Adrenal gland (tissue), 12 donors: Measurements from ENCODE around the gene NDUFAF8. TPM values are rescaled to one million over a fixed set of nuclear protein-coding genes. Genes with fewer than 3 reads are reported as not detected.
A peak's percentile ranks its signal among the peaks of the same experiment; 100 is the strongest.

Experiments
- DNase-seq, 7 donors: peaks; one replicate each; pipeline ENCODE4 v3.0.0-alpha.2; 2019 to 2020
- H3K27ac ChIP-seq, 5 donors: fragments of 200-600 bp; sonication (generic) in 4 of 5; 1 replicate in 3 of 5; 2 replicates in 2 of 5; pipeline versions ENCODE4 v1.5.1 to v1.8.0; 2016 to 2020; ENCODE audit warnings: mild to moderate bottlenecking in 1 of 5
- H3K27me3 ChIP-seq: fragments of 200-600 bp; 2 replicates; pipeline ENCODE4 v1.8.0; 2021
- H3K36me3 ChIP-seq, 2 donors: fragments of 200-600 bp; replicated peaks in 1 of 2; 1 replicate in 1 of 2; 2 replicates in 1 of 2; pipeline versions ENCODE4 v1.5.1 to v1.8.0; 2018 to 2022
- H3K4me1 ChIP-seq, 2 donors: fragments of 200-600 bp; replicated peaks in 1 of 2; 1 replicate in 1 of 2; 2 replicates in 1 of 2; pipeline versions ENCODE4 v1.5.1 to v1.8.0; 2018 to 2021
- H3K4me3 ChIP-seq, 4 donors: fragments of 200-600 bp; sonication (generic) in 3 of 4; one replicate each; pipeline ENCODE4 v1.5.1; 2016 to 2018
- H3K9me3 ChIP-seq, 3 donors: fragments of 200-600 bp; sonication (generic) in 1 of 3; replicated peaks in 1 of 3; 1 replicate in 2 of 3; 2 replicates in 1 of 3; pipeline versions ENCODE4 v1.5.1 to v1.8.0; 2016 to 2021
- POLR2A ChIP-seq, 2 donors: fragments of 450-650 bp; IDR thresholded peaks; one replicate each; pipeline ENCODE4 v1.6.1; 2017; ENCODE audit warnings: antibody characterized with exemption in 2 of 2, mild to moderate bottlenecking in 2 of 2, moderate library complexity in 1 of 2
- WGBS, 4 donors: extraction: QIAGEN DNeasy Blood & Tissue Kit in 2 of 4; methylation state at CpG; one replicate each; pipeline versions ENCODE4 v1.1.5 to v1.1.7; 2013 to 2017; 5-methylcytosine and 5-hydroxymethylcytosine counted together
- intact Hi-C, 2 donors: fragments of 100-400 bp; cut with DNase I; formaldehyde crosslinking; loops; one replicate each; pipeline versions ENCODE4 v1.14.1 to v1.15.0; 2022 to 2023
- polyA plus RNA-seq, 3 donors: library from polyadenylated mRNA; stranded (reverse); fragments of 200-250 nt in 2 of 3; fragments of 350-450 nt in 1 of 3; fragmentation: Illumina TruSeq in 1 of 3; extraction: RNeasy Lipid Tissue Mini Kit (QIAGEN cat#74804) in 1 of 3; gene quantifications; one replicate each; pipeline ENCODE4 v1.2.3, GENCODE V29; 2013 to 2014
- total RNA-seq, 9 donors: library from RNA; depleted of rRNA in 4 of 9; stranded (reverse); fragments of >200 nt in 4 of 9; fragments of 120-200 nt in 1 of 9; fragmentation: NEBNext Ultra II Directional in 1 of 9; extraction: Animal tissue kit (Norgen Biotek cat#: 25700) in 1 of 9; gene quantifications; one replicate each; pipeline versions ENCODE4 v1.1.0 to v1.2.4, GENCODE V29; 2013 to 2023
- TF ChIP-seq, protein P1 (sequence below), 6 experiments: fragments of 450-650 bp in 4 of 6; fragments of 200-600 bp in 2 of 6; sonication (generic) in 1 of 6; IDR thresholded peaks; 1 replicate in 5 of 6; 2 replicates in 1 of 6; pipeline versions ENCODE4 v1.5.1 to v1.8.0; 2016 to 2021; ENCODE audit warnings: antibody characterized with exemption in 6 of 6, mild to moderate bottlenecking in 2 of 6, moderate library complexity in 1 of 6
- donor health status: healthy with polysubstance abuse.
- donor health status: Bipolar disorder and iron deficiency.
- donor health status: DM: yes; HTN: yes; CAD: no.
- donor health status: DM: no; HTN: no; CAD: no.
- donor health status: DM: no; HTN: no; CAD: no.
- donor health status: DM: yes; HTN: yes; CAD: no.

Gene NDUFAF8
- total and polyA plus RNA-seq, 12 donors, result 25.3 to 106 (median 49.6) TPM

DNA sequence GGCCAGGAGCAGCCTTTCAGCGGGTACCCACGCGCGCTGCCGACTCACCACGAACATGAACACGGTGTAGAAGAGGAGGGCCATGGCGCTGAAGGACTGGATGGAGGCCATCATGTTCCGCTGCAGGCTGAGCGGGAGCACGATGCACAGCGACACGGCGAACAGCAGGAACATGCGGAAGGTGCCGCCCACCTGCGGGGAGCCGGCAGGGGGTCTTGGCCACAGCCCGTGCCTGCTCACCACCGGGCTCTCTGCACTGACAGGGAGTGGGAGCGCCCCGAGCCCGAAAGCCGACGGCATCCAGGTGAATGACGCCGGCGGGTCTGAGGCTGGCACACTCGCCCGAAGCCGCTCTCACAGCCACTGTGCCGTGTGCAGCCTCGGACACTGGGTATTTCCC is 43.0 kb downstream of the NDUFAF8 start:
- Histone ChIP-seq H3K27me3 (no peaks in the 10 kb centered on the region), H3K4me3 (no peak overlapping the region), H3K9me3 (no peaks in the 10 kb centered on the region), H3K27ac (no peak overlapping the region), H3K4me1 (peaks cover 0 to 26% of the 10 kb centered on the region in 2 donors), H3K36me3 (peaks cover 0 to 47% of the 10 kb centered on the region in 2 donors)
- intact Hi-C loops, result no loop called here
- TF ChIP-seq, protein P1, sequence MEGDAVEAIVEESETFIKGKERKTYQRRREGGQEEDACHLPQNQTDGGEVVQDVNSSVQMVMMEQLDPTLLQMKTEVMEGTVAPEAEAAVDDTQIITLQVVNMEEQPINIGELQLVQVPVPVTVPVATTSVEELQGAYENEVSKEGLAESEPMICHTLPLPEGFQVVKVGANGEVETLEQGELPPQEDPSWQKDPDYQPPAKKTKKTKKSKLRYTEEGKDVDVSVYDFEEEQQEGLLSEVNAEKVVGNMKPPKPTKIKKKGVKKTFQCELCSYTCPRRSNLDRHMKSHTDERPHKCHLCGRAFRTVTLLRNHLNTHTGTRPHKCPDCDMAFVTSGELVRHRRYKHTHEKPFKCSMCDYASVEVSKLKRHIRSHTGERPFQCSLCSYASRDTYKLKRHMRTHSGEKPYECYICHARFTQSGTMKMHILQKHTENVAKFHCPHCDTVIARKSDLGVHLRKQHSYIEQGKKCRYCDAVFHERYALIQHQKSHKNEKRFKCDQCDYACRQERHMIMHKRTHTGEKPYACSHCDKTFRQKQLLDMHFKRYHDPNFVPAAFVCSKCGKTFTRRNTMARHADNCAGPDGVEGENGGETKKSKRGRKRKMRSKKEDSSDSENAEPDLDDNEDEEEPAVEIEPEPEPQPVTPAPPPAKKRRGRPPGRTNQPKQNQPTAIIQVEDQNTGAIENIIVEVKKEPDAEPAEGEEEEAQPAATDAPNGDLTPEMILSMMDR (IDR thresholded peaks at IDR 0.05), result no peak
- TF ChIP-seq POLR2A (IDR thresholded peaks at IDR 0.05), result no peak
- DNase-seq, result no peak
- 95 to 98% (median 96%) methylated on average over 13 to 33 of the region's 33 CpGs for WGBS, 4 donors

DNA sequence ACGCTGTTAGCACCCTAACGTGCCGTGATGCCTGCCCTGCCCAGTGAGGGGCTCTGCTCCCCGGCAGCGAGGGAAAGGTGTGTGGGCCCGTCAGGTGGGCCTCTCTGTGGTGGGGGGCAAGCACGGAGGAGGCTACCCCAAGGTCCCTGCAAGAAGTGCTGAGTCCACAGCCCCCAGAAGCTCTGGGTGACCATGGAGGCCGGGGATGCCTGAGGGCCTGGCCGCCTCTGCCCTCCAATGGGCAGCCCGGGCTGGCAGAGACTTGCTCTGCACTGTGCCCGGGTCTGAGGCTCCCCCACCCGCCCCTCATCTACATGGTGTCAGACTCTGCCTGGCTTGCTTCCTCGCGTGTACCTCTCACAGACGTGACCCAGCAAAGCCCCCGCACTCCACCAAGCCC is 43.8 kb downstream of the NDUFAF8 start:
- Histone ChIP-seq H3K4me1 (peaks cover 0 to 33% of the 10 kb centered on the region in 2 donors), H3K36me3 (peaks cover 0 to 53% of the 10 kb centered on the region in 2 donors), H3K27me3 (no peaks in the 10 kb centered on the region), H3K9me3 (no peaks in the 10 kb centered on the region), H3K27ac (no peak overlapping the region), H3K4me3 (no peak overlapping the region)
- DNase-seq, result no peak
- TF ChIP-seq, protein P1 (IDR thresholded peaks at IDR 0.05), result no peak
- no peak for TF ChIP-seq POLR2A (IDR thresholded peaks at IDR 0.05)
- intact Hi-C loops, result no loop called here
- WGBS, 4 donors, result 90 to 100% (median 95%) methylated on average over 1 to 16 of the region's 16 CpGs

DNA sequence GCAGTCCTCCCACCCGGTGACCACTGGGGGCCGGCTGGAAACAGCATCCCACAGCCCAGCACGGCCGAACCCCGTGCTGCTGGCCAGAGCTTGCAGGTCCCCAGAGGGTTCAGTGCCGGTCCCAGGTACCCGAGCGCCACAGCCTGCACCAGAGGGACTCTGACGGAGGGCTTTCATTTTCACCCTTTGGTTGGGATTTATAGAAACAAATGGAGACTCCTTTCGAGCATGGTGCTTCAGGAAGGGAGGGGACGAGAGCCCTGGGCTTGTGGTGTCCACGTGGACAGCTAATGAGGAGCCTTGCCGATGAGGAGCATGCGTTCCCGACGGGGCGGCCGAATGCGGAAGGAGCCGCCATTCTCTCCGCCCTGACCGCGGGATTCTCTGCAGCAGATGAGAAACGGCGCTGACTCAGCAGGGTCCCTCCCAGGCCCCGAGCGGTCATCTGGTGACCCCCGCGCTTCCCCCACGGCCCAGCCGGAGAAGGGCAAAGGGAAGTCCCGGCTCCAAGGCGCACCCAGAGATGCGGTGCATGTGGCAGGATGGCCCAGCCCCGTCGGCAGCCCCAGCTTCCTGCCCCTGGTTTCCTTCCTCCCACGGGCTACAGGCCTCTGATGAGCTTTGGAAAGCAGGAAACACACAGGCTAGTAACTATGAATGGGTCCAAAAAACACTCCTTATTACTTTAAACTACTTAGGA is 46.2 kb downstream of the NDUFAF8 start:
- Histone ChIP-seq H3K9me3 (no peaks in the 10 kb centered on the region), H3K27me3 (no peaks in the 10 kb centered on the region), H3K36me3 (peaks cover 0 to 55% of the 10 kb centered on the region in 2 donors), H3K4me3 (peak overlapping the region in 1 of 4 donors; percentile 28), H3K27ac (peak overlapping the region in 4 of 5 donors; percentile 40 to 81 (median 68)), H3K4me1 (peaks cover 0 to 35% of the 10 kb centered on the region in 2 donors)
- TF ChIP-seq, protein P1 (IDR thresholded peaks at IDR 0.05), result no peak
- intact Hi-C loops, result no loop called here
- DNase-seq, result peak; percentile 64 to 88 (median 80)
- 40 to 56% (median 50%) methylated on average over 22 to 37 of the region's 37 CpGs for WGBS, 4 donors

DNA sequence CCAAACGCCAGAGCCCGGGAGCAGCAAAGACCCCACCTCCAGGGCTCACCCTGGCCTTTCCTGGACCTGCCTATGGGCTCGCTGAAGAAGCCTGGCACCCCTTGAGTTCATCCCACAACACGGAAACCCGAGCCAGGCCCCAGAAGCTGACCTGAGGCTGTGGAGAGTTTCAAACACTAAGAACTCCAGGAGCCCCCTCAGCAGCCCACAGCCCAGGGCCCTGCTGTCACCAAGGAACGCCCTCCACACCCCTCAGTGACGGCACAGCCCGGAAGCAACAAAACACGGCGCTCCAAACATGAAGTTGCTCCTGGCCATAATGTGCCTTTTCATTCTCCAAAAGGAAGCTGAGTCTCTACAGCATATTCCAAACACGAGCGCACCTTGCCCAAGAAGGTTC is 46.8 kb downstream of the NDUFAF8 start:
- TF ChIP-seq, protein P1 (IDR thresholded peaks at IDR 0.05), result no peak
- TF ChIP-seq POLR2A (IDR thresholded peaks at IDR 0.05), result no peak
- peaks cover 0 to 51% of the 10 kb centered on the region in 2 donors for H3K36me3 ChIP-seq
- no peaks in the 10 kb centered on the region for H3K27me3 ChIP-seq
- WGBS, 4 donors, result 60 to 70% (median 61%) methylated on average over 9 to 12 of the region's 12 CpGs
- no peak for DNase-seq
- peak overlapping the region in 4 of 5 donors; percentile 40 to 81 (median 68) for H3K27ac ChIP-seq
- intact Hi-C loops, result no loop called here
- H3K4me3 ChIP-seq, result peak overlapping the region in 1 of 4 donors; percentile 28
- H3K9me3 ChIP-seq, result no peaks in the 10 kb centered on the region
- H3K4me1 ChIP-seq, result peaks cover 0 to 35% of the 10 kb centered on the region in 2 donors
